CMK (cell line): ENCODE results near the gene IGSF3.

ENCODE experiments used
- DNase-seq: peaks from one replicate; pipeline ENCODE4 v3.0.0-alpha.2; 2010; ENCODE audit warnings: low read depth

The IGSF3 gene

DNA sequence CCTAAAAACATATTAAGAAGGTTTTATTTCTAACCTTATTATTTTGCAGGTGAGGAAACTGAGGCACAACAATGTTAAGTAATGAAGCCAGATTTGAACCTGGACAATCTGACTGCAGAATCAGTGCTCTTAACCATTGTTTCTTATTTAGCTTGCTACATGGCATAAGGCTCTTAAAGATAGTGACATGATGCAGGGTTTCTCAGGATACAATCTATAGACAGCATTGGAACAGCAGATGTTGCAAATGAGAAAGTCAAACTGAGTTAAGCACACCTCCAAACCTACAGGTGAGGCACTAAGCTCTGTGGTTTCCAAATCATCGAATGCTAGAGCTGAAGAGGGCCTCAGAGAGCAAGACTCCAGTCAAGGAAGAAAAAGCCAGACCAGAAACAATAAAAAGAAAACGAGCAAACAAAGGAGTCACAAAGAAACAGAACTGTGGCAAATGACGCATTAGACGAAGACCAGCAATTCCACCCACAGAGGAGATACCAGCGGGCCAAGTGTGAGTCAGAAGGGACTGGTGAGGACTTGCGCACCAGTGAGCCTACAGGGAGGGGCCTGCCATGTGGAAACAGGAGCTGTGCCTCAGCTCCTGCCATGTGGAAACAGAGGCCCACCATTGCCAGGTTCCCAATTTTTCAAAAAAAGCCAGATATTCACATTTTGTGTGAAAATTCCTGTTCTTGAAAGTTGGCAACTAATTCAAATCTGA lies 111.1 kb downstream of the IGSF3 start:
- no peak for DNase-seq

- DNase-seq: no peak
Measured at GRCh38 chr1:116554924-116555323, 112.6 kb downstream of the IGSF3 start.

GRCh38 chr1:116553386-116554115 lies 114.0 kb downstream of the IGSF3 start:
- DNase-seq: no peak

GRCh38 chr1:116546354-116546977 lies 121.1 kb downstream of the IGSF3 start:
- no peak for DNase-seq

DNA sequence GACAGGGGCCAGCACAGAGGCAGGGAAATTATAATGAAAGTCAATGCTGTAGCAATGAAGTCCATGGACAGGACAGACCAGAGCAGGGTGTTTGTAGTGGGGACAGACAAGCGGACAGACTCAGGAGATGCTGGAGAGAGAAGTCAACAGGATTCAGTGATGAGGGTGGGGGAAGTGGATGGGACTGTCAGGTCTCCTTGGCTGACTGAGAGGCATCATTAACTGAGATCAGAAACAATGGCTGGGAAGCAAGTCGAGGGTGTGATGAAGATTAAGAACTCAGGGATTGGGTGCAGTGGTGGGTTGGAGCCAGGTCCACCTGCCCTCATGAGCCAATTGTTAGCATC lies 122.2 kb downstream of the IGSF3 start:
- DNase-seq: no peak

GRCh38 chr1:116544588-116545358 lies 122.8 kb downstream of the IGSF3 start:
- DNase-seq: no peak

DNA sequence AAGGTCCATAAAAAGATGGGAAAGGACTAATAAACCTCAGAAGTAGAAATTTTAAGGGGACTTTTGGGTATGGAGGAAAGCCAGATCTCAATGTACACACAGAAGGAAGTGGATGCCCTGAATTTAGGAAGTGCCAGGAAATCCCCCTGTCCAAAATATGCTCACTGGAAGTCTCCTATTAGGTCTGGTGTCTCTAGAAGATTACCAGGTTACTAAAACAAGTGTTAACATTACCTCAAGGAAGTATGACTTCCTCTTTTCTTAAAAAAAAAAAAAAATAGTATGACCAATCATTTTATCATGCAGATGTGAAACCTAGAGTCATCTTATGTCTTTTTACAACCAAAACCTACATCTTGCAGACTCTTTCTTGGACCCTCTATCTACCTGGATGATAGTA lies 127.4 kb downstream of the IGSF3 start:
- DNase-seq: no peak

- DNase-seq: no peak
Measured at GRCh38 chr1:116538544-116538943, 129.0 kb downstream of the IGSF3 start.

DNA sequence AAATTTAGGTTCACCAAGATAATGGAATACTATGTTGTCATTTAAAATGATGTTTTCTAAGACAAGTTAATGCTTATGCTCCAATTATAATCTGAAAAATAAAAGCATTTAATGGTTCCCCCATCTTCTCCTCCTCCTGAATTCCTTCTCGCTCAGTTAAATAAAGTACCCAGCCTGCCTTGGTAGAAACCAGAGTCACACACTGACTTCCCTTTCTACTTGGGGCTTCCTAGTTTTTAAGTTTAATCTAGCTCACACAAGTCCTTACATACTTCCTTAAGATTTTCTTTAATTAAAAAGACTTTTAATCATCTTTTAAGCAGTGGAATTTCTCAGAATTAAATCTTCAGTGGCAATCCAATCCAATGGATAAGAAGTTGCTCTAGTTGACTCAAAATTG lies 129.6 kb downstream of the IGSF3 start:
- no peak for DNase-seq

DNA sequence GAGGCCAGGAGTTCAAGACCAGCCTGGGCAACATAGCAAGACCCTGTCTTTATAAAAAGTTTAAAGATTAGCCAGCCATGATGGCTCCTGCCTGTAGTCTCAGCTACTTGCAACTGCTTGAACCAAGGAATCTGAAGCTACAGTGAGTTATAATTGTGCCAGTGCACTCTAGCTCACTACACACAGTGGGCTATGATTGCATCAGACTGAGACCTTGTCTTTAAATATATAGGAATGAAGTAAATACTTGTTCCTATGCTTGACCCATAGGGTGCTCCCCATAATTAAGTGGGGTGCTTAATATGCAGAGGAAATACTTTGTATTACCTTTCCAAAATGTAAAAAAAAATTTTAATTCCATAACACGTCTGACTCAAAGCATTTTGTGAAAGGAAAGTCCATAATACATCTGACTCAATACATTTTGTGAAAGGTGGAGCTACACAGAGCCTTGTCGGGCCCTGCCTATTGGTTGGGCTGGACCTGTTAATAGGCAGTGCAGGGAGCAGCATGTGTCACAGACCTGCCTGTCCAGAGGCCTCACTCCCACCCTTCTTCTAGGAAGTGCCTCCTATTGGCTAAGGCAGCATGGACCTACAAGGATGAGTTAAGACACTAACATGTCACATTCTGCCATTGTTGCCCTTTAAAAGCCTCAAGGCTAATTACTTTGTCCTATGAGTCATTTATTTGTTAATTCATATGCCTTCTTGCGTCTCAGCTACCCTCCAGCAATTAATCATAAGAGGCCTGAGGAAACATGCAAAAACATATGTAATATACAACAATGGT lies 130.3 kb downstream of the IGSF3 start:
- DNase-seq: no peak

GRCh38 chr1:116534014-116534739 lies 133.4 kb downstream of the IGSF3 start:
- no peak for DNase-seq

DNA sequence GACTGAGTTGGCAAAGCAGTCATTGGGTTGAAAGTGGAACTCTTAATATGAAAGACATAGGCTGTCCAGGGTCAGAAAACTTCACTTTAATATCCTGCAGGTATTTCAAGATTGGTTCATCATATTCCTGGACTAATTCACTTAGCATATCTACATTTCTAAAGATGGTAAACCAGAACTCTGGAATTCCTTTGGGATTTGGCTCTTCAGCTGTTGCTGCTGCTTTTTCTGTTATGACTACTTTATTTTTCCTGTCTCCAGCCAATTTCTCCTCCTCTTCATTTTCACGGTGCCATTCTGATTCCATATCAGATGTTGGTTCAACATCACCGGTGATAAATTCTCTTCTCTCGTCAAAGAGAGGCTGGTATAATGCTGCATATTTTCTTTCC lies 134.1 kb downstream of the IGSF3 start:
- no peak for DNase-seq

DNA sequence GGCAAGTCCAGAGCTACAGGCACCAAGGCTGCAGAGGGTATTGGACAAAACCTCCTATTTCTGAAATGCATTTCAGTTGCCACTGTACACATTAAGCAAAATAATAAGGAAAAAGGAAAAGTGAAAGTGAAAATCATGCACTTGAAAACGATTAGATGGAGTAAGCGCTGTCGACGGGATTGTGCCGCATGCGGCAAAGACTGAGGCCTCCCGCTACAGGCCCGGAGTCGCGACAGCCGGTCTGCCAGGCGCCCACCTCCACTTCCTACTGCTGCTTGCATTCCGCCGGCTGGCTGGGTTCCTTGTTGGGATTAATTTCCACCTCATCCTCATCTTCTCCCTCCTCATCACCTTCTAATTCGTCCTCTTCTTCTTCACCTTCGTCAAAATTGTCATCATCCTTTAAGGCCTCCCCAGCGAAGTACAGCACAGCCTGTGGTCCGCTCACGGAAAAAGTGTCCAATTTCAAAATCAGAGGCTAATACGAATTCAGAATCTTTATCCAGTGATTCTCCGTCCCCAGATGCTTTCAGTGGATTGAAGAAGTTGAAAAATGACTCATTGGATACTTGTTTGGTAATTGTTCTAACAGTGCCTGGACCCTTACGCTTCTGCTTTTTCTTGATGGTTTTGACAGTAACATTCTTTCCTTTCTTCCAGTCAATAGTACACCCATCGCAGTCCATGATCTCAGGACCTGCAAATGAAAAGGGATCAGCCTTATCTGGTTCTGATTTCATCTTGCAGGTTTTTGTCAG lies 134.7 kb downstream of the IGSF3 start:
- DNase-seq: no peak

DNA sequence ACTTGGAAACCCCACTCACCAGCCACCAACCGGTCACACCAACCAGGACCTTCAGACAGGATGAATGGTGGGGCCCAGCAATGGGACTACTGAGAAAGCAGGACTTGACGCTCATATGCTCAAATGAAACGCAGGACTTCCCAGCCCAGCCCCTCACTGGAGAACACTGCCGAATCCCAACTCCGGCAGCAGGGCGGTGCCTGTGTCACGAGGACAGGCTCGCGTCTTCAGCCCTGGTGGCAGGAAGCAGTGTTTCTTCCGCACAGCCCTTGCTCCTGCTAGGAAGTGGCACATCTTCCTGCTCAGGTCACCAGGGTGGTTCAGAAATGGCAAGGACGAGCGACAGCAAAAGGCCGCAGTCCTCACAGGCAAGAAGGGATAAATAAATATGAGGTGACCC lies 135.6 kb downstream of the IGSF3 start:
- DNase-seq: no peak

DNA sequence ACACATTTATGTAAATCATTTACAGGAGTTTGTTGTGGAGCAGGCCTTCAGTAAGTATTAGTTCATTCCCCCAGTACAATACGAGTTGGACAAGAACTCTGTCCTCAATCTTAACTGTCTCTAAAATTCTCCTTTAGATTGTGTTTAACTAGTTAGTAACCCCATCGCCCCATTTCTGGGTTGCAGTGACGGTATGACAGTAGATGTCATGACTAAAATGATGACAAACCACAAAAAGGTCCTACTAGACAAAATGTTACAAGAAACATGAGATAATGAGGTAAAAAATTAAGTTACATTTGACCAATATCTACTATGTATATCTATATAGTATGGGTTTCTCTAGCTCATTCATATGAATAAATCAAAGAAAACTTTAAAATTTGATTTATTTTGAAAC lies 137.9 kb downstream of the IGSF3 start:
- DNase-seq: no peak

DNA sequence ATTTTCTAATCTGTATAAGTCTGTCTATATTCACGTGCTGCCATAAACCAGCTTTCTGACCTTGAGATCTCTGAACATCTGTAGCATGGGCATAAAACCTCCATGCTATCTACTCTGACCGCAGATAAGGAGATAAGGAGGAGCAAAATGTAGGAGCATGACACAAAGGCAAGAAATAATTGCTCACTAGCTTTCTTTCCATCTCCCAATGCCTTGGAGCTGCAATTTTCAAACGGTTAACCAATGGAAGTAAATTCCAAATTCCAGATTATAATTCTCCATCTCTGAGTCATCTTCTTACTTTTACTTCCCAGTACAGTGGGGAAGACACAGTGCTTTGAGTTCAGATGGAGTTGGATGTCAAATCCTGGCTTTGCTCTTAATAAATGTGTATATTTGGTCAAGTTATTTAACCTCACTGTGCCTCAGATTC lies 138.3 kb downstream of the IGSF3 start:
- DNase-seq: no peak

DNA sequence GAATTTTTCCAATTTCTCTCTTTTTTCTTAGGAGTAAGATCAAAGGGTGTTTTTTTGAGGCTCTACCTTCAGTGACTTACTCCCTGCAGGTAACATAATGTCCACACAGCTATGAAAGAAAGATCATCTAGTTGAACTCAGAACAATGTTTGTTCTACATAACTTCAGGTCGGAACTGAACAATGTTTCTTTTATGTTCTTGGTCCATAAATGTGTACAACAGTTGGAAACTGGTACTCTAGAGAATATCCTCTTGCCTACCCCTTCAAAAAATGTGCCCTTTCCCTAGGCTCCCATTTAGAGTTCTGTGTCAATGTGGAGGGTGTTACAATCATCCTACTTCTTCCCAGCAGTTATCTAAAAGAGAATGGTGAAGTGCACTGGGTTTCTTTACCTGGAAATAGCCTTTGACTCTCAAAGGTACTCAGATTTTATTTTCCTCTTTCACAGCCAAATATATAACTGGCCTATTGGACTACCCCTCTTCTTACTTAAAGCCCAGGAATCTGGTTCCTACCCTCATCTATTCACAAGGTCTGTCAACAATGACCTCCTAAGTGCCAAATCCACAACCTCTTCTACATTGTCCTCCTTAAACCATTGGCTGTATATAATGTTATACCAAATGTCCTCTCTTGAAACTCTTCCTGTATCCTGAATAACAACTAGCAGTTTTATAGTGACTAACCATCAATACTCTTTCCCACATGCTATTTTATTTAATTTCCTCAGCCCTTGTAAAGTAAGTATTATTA lies 139.0 kb downstream of the IGSF3 start:
- DNase-seq: no peak

DNA sequence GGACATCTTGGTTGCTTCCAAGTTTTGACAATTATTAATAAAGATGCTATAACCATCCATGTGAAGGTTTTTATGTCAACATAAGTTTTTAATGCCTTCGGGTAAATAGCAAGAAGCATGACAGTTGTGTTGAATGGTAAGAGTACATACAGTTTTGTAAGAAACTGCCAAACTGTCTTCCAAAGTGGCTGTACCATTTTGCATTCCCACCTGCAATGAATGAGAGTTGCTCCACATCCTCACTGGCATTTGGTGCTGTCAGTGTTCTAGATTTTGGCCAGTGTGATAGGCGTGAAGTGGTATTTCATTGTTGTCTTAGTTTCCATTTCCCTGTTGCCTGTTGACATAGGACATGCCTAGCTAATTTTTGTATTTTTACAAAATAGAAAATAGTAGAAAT lies 142.1 kb downstream of the IGSF3 start:
- DNase-seq: no peak
